Stimulated activated CD8-positive, alpha-beta memory T cell treated with anti-CD3 and anti-CD28 coated beads, Interleukin-12 subunit alpha, Interleukin-12 subunit beta, amount 100 ng/mL, for 24 hours (primary cell): ENCODE measurements around the gene PSME1.

Experiments
- DNase-seq: peaks from one replicate; pipeline ENCODE4 v3.0.0-alpha.2; 2020; ENCODE audit errors: extremely low read depth

Gene PSME1

DNA sequence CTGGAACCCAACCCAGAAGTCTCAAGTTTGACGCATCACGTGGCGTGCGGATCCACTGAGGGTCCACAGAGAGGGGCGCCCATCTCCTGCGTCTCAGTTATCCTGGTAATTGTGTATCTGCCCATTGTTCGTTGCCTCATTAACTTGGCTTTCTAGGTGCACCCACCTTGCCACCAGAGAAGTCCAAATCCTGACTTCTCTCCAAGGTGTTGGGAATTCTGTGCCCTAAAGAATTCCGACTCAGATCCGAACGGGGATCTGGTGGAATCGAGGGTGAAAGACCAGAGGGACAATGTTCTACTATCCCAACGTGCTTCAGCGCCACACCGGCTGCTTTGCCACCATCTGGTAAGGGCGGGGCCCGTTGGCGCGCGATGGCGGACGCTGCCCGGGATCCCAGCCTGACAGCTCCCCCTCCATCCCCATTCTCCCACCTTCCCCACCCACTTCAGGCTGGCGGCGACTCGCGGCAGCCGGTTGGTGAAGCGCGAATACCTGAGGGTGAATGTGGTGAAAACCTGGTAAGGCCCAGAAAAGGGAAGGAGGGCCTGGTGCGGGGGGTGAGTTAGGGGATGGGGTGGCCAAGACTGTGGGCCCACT is 36.4 kb downstream of the PSME1 start:
- no peak for DNase-seq

GRCh38 chr14:24172871-24173281 is 36.9 kb downstream of the PSME1 start:
- DNase-seq, result no peak

- DNase-seq, result no peak
Measured at GRCh38 chr14:24176599-24176998, 40.6 kb downstream of the PSME1 start.

- DNase-seq, result no peak
Measured at GRCh38 chr14:24177041-24177825, 41.2 kb downstream of the PSME1 start.

- DNase-seq, result no peak
Measured at GRCh38 chr14:24177891-24178290, 41.9 kb downstream of the PSME1 start.

DNA sequence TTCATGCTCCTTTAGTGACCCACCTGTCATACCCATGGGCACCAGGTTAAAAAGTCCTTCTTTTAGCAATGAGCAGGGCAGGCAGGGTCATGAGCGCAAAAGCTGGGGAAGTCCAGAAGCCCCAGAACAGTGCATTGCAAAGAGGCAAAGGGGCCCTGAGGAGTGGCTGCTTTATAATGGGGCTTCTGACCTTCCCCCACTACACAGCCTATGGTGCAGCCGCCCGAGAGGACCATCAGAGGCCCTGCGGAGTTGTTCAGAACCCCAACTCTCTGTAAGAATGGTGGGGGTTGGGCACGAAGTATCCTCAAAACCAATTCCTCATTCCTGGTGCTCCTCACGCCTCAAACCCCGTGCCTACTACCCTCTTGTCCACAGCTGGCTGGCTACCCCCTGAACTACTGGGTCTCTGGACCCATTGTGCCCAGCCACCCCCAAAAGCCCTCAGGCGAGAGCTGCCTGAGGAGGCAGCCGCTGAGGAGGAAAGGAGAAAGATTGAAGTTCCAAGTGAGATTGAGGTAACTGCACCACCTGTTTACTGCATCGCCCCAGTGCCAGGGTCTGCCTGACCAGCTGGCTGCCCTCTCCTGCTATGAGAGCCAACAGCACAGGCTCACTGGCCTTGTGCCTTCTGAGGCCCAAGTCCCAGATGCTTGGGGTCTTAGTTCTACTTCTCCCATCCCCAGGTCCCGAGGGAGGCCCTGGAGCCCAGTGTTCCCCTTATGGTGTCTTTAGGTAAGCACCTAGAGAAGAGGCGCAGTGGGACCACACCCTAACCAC is 42.6 kb downstream of the PSME1 start:
- no peak for DNase-seq

DNA sequence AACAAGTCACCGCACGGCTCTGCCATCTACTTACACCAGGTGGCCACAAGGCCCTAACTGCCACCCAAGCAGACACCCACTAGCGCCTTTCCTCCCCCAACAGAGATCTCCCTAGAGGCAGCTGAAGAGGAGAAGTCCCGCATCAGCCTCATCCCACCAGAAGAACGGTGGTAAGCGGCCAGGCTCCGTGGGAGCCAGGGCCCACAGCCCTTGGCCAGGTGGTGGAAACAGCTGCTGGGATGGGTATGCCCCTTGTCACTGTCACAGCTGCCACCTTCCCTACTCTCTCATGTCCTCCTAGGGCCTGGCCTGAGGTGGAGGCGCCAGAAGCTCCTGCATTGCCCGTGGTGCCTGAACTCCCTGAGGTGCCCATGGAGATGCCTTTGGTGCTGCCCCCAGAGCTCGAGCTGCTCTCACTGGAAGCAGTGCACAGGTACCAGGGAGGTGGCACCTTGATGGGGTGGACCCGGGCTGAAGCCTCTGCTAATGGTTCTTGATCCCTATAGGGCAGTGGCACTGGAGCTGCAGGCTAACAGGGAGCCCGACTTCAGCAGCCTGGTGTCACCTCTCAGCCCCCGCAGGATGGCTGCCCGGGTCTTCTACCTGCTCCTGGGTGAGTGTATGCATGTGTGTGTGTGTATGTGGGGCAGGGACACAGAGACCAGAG is 43.4 kb downstream of the PSME1 start:
- DNase-seq, result no peak

DNA sequence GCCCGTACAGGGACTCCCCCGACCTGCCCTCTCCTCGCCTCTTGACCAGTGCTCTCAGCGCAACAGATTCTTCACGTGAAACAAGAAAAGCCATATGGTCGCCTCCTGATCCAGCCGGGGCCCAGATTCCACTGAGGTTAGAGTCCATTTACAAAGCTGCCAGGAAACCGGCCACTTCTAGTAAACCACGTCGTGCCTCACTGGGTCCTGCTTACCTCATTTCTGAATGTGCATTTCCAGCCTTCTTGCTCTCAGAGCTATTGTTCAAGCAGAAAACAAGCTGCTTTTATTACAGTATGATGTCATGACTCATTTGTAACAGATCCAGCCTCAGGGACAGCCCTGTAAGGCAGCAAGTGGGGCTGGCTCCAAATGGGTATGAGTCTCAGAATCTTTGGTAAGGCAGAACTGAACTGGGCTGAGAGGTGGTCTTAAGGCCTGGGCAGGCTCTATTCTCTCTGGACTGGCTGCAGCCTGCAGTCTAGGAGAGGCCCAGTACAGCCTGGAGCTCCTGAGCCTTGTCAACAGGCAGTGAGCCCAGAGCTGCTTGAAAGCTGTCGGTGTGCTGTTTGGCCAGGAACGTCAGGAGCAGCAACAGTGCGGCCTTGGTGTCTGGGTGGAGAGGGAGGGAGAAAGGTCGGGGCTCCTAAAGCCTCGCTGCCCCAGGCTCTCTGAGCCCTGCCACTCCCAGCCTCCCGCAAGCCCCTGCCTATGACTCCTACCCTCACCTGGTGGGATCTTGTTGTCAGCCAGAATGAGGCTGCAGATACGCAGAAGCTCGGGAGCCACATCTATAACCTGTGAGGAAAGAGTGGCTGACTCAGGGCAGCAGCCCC is 44.2 kb downstream of the PSME1 start:
- DNase-seq, result no peak

GRCh38 chr14:24181371-24182077 is 45.5 kb downstream of the PSME1 start:
- no peak for DNase-seq

DNA sequence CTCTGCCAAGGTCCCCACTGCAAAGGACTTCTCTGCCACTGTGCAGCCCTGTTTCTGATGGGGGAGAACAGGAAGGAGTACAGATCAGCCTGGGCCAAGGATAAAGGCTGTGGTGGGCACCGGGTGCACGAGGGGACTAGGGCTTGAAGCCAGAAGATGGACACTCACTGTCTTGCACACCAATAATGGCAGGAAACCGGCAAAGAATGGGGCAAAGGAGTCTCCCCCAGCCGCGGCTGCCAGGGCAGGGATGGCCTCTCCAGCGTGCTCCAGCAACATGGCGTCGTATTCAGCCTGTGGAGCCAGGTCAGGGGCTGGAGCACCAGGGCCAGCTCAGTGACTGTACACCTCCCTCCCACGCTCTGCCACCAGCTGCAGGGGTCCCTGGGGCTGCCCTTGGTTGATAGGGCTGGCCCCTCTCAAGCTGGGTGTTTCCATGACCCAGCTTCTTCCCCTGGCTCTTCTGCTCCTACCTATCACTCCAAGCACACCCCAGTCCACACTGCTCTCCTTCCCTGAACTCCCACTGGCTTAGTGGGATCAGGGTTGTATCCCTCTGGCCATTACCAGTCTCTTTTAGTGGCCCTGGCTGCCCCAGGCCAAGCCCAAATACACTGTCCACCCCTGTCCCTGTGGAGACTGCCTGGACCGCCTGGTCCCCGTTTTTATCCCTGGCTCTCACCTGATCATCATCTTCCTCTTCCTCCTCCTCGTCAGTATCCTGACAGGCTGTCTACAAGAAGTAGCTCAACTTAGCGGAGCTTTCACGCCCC is 46.3 kb downstream of the PSME1 start:
- no peak for DNase-seq

DNA sequence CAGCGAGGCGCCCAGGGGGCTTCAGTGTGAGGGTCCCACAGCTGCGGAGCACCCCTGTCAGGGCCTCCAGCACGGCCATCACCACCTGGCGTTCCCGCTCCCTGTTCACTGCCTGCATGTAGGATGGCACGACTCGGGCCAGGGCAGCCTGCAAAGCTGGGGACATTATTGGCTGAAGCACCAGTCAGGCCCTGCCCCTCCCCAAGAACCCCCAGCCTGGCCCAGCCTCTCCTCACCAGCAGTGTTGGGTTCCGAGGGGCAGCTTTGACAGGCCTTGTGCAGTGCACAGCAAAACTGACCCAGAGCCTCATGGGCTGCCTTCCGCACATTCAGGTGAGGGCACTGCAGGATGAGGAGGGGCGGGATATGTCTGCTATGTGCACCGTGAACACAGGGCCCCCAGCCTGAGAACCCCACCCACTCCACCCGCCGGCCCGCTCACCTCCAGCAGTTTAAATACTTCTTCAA is 47.1 kb downstream of the PSME1 start:
- DNase-seq, result no peak

GRCh38 chr14:24184104-24184970 is 48.3 kb downstream of the PSME1 start:
- DNase-seq, result no peak

DNA sequence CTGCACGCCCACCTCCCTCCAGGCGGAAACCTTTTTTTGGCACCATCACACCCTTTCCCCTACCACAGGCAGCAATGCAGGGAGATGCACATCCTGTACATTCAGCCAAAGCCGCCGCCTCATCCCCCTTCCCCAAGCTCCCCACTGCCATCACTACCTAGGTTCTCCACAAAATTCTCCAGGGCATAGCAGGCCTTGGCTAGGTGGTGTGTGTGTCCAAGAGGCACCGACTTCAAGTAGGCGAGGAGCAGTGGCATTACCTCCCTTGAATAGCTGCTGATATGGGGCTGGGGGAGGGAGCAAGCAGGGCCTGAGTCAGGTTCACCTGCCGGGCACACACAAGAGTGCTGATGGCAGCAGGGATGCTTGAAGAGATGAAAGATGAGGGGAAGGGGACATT is 49.0 kb downstream of the PSME1 start:
- no peak for DNase-seq

- no peak for DNase-seq
Measured at GRCh38 chr14:24185741-24186140, 49.7 kb downstream of the PSME1 start.

DNA sequence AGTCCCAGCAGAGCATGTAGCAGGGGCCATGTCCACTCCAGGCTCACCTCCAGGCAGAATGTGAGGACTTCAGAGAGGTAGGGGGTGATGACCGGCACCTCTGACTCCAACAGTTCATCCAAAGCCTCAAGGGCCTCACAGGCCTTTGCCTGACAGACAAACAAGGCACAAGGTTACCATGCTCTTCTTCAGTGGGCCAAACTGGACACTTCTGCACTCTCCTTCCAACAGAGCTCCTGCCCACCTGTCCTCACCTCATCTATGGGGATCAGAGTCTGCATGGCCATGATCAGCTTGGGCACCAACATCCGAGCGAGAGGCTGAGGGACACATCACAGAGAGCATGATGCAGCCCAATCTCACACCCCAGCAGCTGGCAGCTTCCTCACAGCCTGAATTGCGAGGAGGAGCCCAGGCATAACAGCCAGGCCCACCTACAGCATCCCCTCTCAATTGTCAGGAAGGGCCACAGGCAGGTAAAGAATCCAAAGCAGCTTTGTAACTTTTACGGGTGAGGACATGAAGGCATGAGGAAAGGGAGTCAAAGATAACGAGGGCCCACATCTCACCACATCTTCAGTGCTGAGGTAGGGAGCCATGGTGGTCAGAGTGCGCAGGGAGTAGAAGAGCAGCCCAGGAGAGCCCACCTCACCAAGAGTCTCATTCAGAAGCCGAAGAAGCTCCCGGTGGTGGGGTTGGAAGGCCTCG is 51.0 kb downstream of the PSME1 start:
- DNase-seq, result no peak

- DNase-seq, result no peak
Measured at GRCh38 chr14:24187539-24187915, 51.5 kb downstream of the PSME1 start.
